HG02840 (cell line): Measurements from ENCODE around the gene MGLL.

ENCODE experiments used
- ATAC-seq: cut with Tn5 transposase; IDR thresholded peaks from one replicate; pipeline ENCODE4 v1.9.1; 2021; ENCODE audit warnings: mild to moderate bottlenecking, moderate library complexity, moderate number of reproducible peaks; ENCODE audit not compliant: unreplicated experiment, low FRiP score

MGLL gene

DNA sequence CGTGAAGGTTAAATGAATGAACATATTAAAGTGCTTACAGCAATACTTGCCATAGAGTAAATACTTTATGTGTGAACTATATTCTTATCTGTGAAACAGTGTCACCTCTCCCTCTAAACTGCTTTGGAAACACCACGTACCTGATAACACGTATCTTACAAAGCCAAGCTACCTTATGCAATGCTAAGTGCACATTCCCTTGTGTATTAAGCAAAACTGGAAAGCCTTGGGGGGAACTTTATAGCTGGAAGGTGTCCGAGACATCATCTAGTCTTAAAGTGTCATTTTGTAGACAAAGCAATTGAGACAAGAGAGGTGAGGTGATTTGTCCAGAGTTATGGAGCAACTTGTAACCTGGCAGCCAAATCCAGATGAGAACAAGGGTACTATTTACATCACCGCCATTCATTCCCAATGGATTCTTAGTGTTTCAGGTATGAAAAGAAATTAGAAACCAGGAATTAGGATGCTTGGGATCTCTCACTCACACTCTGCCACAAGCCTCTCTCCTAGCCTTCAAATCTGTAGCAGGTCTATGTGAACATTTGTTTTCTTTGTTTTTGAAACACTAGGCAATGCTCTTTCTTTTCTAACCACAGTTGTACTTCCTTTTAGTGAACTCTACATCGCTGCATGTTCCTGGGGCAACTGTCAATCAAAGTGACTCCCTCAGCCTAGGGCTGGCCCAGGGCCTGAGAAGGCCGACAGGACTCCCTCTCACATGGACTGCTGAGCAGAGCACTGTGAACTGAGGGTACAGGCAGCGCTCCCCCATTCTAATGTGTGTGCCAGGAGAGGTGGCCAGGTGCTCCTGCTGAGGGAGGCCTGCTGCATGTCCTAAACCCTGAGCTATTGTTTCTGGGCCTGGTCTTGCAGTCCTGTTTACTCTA lies 13.9 kb upstream of the MGLL start:
- ATAC-seq, result peak; percentile 63

- ATAC-seq, result no peak
Observed at GRCh38 chr3:127834771-127835170, 12.5 kb upstream of the MGLL start.

GRCh38 chr3:127833281-127834032 lies 11.1 kb upstream of the MGLL start:
- no peak for ATAC-seq

DNA sequence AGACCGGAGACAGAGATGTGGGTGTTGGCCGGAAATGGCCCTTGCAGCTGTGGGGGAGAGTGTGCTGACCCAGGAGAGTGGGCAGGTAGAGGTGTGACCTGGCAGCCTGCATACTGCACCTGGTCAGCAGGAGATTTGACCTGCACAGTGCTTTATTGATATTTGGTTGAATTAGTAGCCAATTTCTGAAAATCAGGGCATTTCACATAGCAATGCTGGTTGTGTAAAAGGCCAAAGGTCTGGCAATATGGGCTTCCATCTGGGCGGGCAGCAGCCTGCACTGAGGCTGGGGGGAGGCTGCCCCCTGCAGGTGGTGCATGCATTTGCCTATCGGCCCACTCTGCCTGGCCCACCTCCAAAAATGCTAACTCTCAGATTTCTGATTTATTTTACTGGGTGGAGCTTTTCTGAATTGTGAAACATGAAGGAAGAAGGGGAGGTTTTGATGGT lies 9.4 kb upstream of the MGLL start:
- ATAC-seq, result no peak

- ATAC-seq, result no peak
Observed at GRCh38 chr3:127829537-127829936, 7.2 kb upstream of the MGLL start.

DNA sequence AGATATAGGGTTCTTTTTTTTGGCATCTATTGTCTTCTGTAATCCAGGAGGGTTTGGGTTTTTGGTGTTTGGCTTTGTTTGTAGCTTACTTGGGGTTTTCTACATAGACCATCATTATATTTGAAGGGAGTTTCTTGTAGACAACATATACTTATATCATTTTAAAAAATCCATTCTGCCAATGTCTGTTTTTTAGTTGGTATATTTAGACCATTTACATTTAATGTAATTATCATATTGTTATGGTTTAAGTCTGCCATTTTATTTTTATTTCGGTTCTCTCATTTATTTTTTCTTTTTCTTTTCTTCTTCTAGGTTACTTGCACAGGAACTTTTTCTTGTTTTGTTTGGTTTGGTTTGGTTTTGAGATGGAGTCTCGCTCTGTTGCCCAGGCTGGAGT lies 5.5 kb upstream of the MGLL start:
- no peak for ATAC-seq

DNA sequence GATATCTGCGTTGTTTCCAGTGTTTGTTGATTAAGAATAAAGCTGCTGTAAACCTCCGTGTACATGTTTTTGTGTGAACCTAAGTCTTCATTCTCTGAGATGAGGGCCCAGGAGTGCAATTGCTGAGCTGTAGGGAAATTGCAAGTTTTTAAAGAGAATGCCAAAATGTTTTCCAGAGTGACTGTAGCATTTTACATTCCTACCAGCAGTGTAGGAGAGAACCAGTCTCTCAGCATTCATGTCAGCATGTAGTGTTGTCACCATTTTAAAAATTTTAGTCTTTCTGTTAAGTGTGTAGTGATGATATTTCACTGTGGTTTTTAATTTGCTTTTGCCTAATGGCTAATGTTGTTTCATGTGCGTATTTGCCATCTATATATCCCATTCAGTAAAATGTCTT lies 3.4 kb upstream of the MGLL start:
- ATAC-seq, result no peak

DNA sequence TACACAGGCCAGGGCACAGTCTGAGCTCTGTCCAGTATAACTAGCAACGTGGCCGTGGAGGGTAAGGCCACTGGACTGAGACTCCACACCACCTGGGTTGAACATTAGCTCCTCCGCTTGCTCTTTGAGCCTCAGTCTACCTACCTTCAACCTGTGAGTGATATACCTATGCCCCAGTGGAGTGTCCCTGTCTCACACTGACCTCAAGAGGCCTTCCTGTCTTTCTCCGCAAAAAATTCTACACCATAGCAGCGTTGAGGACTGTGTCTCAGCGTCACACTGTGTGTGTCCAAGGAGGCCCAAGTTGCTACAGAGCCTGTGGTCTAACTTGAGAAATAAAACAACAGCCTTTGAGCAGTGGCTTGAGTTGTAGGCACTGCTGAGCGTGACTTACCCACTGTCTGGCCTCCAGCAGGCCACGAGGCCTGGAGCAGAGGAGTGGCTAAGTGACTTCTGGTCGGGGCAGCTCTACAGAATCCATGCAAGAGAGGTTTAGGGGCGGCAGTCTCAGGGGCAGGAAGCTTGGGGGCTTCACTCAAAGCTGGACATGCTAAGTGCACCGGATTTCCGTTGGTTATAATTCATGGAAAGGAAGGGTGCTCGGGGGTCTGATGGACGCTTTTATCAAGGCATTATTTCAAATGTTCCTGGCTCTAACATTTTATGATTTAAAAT lies 2.0 kb upstream of the MGLL start:
- ATAC-seq, result no peak

DNA sequence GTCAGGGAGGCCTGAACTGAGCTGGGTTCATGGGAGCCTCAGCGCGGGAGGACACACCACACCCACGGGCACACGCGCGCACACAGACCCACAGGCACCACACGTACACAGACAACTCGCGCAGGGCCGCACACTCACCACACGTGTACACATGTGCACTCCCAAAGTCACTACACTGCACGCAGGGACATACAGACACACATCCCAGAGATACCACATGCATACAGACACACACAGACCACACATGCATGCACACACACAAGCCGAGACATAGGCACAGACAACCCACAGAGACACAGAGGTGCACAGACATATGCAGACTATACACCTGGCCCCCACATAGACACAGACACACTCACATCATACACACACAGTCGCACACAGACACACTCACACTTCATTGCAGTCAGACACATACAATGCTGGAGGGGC lies 1.1 kb upstream of the MGLL start:
- no peak for ATAC-seq

DNA sequence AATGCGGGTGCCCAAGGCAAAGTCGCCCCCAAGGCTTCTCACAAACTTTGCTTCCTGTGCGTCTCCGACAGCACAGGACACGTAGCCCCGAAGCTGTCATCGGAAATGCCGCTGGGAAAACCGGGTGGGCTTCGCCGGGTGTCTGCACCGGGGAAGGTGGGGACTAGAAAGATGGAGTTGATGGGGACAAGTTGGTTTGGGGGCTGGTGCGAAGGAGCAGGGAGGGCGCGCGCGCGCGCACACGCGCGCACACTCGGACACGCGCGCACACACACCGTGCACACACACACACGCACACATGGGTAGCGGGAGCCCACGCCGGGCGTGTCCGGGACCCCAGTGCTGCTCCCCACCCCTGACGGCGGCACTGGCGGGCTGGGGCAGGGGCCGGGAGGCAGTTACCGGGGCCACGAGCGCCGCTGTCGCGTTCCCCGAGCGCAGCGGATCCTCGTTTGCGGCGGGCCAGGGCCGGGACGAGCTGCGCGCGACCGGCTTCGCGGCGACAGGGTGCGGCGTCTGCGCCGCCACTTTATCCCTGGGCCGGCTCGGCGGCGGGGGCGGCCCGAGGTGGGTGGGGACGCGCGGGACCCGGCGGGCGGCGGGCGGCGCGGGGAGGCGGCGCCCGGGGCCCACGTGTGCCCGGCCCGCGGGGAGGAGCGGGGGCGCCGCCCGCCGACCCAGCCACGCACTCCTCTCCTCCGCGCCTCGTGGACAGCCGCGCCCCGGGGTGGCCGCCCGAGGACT lies 539 bp upstream of the MGLL start:
- no peak for ATAC-seq

GRCh38 chr3:127821394-127821793 lies 921 bp downstream of the MGLL start:
- no peak for ATAC-seq

GRCh38 chr3:127820826-127821313 lies 1.4 kb downstream of the MGLL start:
- no peak for ATAC-seq

DNA sequence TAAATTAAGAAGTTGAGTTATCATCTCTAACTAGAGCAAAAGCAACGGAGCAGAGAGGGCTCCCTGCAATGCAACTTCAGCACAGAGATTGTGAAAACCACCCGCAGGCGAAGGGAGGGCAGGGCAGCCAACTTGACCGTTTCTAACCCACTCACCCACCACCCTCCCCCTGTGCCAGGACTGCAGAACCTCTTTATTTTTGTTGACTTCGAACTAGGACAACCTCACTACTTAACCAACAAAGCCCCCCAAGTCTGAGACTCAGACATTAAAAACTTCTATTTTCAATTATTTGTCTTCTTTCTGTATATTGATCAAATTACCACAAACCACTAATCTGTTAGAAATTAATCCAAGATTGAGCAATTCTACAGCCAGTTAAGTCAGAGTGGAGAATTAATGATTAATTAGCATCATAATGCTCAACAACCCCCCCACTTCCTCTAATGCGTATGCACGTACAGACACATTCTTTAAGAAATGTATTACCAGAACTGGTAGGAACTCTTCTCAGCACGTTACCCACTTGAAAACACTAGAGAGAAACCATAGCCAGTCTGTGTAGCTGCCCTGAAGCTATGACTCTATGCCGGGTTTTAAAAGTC lies 2.0 kb downstream of the MGLL start:
- ATAC-seq, result no peak

- no peak for ATAC-seq
Observed at GRCh38 chr3:127819656-127820055, 2.7 kb downstream of the MGLL start.

- ATAC-seq, result no peak
Observed at GRCh38 chr3:127819086-127819485, 3.2 kb downstream of the MGLL start.

DNA sequence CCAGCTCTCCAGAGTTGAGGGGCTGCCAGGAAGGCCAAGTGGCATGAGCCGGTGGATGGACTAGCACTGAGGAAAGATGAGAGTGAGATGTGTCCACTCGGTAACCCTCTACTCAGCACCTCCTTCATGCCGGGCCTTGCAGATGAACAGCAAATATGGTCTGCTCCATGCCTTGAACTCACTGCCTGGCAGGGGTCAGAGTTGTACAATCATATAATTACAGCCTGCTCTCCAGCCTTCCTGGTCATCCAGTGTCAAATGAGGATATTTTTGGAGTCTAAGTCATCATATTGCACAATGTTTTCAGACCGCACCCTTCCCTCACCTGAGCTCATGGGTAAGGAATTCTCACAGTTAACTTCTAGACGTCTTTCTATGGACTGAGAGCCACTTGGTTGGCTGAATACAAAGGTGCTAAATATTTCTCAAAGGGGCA lies 4.9 kb downstream of the MGLL start:
- no peak for ATAC-seq

GRCh38 chr3:127816783-127817405 lies 5.4 kb downstream of the MGLL start:
- no peak for ATAC-seq

GRCh38 chr3:127815641-127816605 lies 6.4 kb downstream of the MGLL start:
- ATAC-seq, result no peak
